ENCODE results near the gene MORN1. TPM values are rescaled to one million over a fixed set of nuclear protein-coding genes. Genes with fewer than 3 reads are reported as not detected.

Gene MORN1
- total and polyA plus RNA-seq, 2 of the 8 experiments (the other 6 are each of a cell fraction or from before 2014, with no cell fraction given) = 5.0 to 9.1 TPM

DNA sequence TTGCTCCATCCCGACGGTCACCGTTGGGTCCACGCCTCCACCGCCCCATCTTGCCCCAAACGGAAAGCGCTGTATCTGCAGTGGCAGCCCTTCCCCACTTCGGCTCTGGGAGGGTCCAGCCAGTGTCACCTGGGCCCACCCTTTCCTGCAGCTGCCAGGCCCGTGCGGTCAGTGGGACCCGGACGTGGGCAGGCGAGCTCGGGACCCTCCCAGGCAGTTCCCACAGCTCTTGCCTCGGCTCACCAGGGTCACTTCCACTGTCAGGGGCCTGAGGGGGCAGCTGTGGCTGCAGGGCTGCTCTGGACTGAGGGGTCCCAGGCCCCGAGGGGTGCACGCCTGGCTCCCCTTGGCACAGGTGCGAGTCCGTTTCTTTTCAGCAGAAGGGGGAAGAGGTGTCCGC is 82.5 kb downstream of the MORN1 start (continued):
- TF ChIP-seq, protein P1, sequence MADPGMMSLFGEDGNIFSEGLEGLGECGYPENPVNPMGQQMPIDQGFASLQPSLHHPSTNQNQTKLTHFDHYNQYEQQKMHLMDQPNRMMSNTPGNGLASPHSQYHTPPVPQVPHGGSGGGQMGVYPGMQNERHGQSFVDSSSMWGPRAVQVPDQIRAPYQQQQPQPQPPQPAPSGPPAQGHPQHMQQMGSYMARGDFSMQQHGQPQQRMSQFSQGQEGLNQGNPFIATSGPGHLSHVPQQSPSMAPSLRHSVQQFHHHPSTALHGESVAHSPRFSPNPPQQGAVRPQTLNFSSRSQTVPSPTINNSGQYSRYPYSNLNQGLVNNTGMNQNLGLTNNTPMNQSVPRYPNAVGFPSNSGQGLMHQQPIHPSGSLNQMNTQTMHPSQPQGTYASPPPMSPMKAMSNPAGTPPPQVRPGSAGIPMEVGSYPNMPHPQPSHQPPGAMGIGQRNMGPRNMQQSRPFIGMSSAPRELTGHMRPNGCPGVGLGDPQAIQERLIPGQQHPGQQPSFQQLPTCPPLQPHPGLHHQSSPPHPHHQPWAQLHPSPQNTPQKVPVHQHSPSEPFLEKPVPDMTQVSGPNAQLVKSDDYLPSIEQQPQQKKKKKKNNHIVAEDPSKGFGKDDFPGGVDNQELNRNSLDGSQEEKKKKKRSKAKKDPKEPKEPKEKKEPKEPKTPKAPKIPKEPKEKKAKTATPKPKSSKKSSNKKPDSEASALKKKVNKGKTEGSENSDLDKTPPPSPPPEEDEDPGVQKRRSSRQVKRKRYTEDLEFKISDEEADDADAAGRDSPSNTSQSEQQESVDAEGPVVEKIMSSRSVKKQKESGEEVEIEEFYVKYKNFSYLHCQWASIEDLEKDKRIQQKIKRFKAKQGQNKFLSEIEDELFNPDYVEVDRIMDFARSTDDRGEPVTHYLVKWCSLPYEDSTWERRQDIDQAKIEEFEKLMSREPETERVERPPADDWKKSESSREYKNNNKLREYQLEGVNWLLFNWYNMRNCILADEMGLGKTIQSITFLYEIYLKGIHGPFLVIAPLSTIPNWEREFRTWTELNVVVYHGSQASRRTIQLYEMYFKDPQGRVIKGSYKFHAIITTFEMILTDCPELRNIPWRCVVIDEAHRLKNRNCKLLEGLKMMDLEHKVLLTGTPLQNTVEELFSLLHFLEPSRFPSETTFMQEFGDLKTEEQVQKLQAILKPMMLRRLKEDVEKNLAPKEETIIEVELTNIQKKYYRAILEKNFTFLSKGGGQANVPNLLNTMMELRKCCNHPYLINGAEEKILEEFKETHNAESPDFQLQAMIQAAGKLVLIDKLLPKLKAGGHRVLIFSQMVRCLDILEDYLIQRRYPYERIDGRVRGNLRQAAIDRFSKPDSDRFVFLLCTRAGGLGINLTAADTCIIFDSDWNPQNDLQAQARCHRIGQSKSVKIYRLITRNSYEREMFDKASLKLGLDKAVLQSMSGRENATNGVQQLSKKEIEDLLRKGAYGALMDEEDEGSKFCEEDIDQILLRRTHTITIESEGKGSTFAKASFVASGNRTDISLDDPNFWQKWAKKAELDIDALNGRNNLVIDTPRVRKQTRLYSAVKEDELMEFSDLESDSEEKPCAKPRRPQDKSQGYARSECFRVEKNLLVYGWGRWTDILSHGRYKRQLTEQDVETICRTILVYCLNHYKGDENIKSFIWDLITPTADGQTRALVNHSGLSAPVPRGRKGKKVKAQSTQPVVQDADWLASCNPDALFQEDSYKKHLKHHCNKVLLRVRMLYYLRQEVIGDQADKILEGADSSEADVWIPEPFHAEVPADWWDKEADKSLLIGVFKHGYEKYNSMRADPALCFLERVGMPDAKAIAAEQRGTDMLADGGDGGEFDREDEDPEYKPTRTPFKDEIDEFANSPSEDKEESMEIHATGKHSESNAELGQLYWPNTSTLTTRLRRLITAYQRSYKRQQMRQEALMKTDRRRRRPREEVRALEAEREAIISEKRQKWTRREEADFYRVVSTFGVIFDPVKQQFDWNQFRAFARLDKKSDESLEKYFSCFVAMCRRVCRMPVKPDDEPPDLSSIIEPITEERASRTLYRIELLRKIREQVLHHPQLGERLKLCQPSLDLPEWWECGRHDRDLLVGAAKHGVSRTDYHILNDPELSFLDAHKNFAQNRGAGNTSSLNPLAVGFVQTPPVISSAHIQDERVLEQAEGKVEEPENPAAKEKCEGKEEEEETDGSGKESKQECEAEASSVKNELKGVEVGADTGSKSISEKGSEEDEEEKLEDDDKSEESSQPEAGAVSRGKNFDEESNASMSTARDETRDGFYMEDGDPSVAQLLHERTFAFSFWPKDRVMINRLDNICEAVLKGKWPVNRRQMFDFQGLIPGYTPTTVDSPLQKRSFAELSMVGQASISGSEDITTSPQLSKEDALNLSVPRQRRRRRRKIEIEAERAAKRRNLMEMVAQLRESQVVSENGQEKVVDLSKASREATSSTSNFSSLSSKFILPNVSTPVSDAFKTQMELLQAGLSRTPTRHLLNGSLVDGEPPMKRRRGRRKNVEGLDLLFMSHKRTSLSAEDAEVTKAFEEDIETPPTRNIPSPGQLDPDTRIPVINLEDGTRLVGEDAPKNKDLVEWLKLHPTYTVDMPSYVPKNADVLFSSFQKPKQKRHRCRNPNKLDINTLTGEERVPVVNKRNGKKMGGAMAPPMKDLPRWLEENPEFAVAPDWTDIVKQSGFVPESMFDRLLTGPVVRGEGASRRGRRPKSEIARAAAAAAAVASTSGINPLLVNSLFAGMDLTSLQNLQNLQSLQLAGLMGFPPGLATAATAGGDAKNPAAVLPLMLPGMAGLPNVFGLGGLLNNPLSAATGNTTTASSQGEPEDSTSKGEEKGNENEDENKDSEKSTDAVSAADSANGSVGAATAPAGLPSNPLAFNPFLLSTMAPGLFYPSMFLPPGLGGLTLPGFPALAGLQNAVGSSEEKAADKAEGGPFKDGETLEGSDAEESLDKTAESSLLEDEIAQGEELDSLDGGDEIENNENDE (IDR thresholded peaks at IDR 0.05; ENCODE audit: insufficient replicate concordance, low read length) = no peak
- TF ChIP-seq CREB1 (IDR thresholded peaks at IDR 0.05) (no peak), ZNF274 (IDR thresholded peaks at IDR 0.05; ENCODE audit: borderline replicate concordance, extremely low read depth, low read length) (no peak), SRF (IDR thresholded peaks at IDR 0.05; ENCODE audit: low read depth, low read length) (no peak)
- TF ChIP-seq, protein P2, sequence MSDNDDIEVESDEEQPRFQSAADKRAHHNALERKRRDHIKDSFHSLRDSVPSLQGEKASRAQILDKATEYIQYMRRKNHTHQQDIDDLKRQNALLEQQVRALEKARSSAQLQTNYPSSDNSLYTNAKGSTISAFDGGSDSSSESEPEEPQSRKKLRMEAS (IDR thresholded peaks at IDR 0.05) = no peak

All from H1 (cell line).